ENCODE data around the gene MYO10.
A peak's percentile ranks its signal among the peaks of the same experiment; 100 is the strongest.

Gene MYO10

GRCh38 chr5:16794269-16794913, 141.7 kb downstream of the MYO10 start:
- TF ChIP-seq NFRKB (IDR thresholded peaks at IDR 0.05) (no peak), SP1 (IDR thresholded peaks at IDR 0.05) (no peak), PKNOX1 (IDR thresholded peaks at IDR 0.05) (no peak), ARNT (IDR thresholded peaks at IDR 0.05) (no peak), ZNF384 (IDR thresholded peaks at IDR 0.05) (no peak), FOXK2 (IDR thresholded peaks at IDR 0.05) (no peak)
- POLR2A ChIA-PET: no interaction called here
- CTCF ChIA-PET: interaction anchor here (0.6 to 1.1 kb wide), 4 partner anchors 11 to 396 kb away, joined by 3 to 9 read pairs (median 6); no protein-coding TSS in a partner anchor

DNA sequence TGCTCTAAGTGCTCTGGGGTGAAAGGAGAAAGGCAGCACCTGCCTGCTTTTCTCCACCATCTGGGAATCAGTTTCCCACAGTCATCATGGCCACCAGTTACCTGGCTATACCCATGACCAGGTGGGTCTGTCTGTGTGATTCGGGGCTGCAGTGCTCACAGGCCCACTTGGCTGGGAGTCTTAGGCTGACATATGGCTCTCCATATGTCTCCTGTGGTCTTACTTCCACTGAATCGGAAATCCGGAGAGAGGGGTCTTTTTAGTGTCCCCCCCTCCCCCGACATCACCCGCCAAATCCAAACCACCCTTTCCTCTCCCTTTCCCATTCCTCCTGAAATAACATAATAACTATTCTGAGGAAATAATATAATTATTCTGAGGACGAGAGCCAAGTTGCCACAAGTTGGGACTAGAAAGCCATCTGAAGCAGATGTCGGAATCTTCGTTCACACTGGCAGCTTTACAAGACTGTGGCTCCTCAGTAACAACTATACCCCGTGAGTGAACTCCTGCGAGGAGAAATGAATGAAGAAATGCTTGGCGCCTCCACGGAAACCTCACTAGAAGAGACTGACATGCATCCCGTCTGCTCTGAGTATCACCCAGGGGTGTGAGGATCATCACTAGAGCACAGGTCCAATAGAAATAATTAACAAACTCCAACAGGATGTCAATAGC, 143.4 kb downstream of the MYO10 start:
- no peak for DNase-seq (ENCODE audit: extremely low spot score)
- ChIA-PET POLR2A (interaction anchor here (1.6 kb wide), 1 partner anchor 144 kb away, joined by 4 read pairs; the partner anchor contains the start of gene MYO10), CTCF (interaction anchor here (0.6 to 1.9 kb wide), 3 partner anchors 9 to 397 kb away, joined by 3 to 26 read pairs (median 4); no protein-coding TSS in a partner anchor)
- TF ChIP-seq ZNF384 (IDR thresholded peaks at IDR 0.05): no peak
- TF ChIP-seq ARNT (IDR thresholded peaks at IDR 0.05): no peak
- no peak for TF ChIP-seq HDGF (IDR thresholded peaks at IDR 0.05; ENCODE audit: borderline replicate concordance)
- no peak for TF ChIP-seq FOXK2 (IDR thresholded peaks at IDR 0.05)
- no peak for TF ChIP-seq NFRKB (IDR thresholded peaks at IDR 0.05)
- no peak for TF ChIP-seq FOXM1 (IDR thresholded peaks at IDR 0.05; ENCODE audit: borderline replicate concordance)
- TF ChIP-seq SUZ12 (IDR thresholded peaks at IDR 0.05): no peak
- TF ChIP-seq PKNOX1 (IDR thresholded peaks at IDR 0.05): no peak
- TF ChIP-seq SP1 (IDR thresholded peaks at IDR 0.05): no peak

More at GRCh38 chr5:16794269-16794913, 141.7 kb downstream of the MYO10 start:
- no peak for DNase-seq (ENCODE audit: extremely low spot score)

GRCh38 chr5:16791904-16792597, 144.0 kb downstream of the MYO10 start:
- CTCF ChIA-PET: interaction anchor here (0.6 to 1.9 kb wide), 5 partner anchors 8 to 398 kb away, joined by 3 to 26 read pairs (median 4); no protein-coding TSS in a partner anchor
- no peak for DNase-seq (ENCODE audit: extremely low spot score)
- POLR2A ChIA-PET: interaction anchor here (1.6 kb wide), 1 partner anchor 144 kb away, joined by 4 read pairs; the partner anchor contains the start of gene MYO10
- no peak for TF ChIP-seq ARNT (IDR thresholded peaks at IDR 0.05)

- TF ChIP-seq ELF4 (IDR thresholded peaks at IDR 0.05) (no peak), ZNF384 (IDR thresholded peaks at IDR 0.05) (no peak), CTBP1 (IDR thresholded peaks at IDR 0.05; ENCODE audit: borderline replicate concordance) (no peak)
- ChIA-PET CTCF (interaction anchor here (0.6 to 1.9 kb wide), 9 partner anchors 15 to 489 kb away, joined by 3 to 26 read pairs (median 3); partner anchors contain the start of gene MYO10), POLR2A (interaction anchor here (1.6 kb wide), 1 partner anchor 145 kb away, joined by 4 read pairs; the partner anchor contains the start of gene MYO10)
- peak; percentile 43 for DNase-seq (ENCODE audit: extremely low spot score)
Measured at GRCh38 chr5:16791036-16791705, 144.9 kb downstream of the MYO10 start.

DNA sequence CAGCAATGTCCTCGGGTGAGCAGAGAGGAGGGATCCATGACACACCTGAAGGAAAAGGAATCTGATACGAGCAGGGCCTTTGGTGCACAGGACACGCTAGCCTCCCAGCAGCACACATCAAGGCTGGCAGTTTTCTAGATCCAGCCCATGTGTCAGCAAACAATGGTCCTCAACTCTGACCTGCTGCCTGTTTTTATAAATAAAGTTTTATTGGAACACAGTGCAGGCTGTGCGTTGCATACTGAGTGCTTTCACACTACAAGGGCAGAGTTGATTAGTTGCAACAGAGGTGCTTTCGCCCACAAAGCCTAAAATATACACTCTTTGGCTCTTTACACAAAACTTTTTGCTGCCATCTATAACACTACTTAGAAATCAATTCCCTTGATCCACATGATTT, 147.1 kb downstream of the MYO10 start:
- no peak for TF ChIP-seq PKNOX1 (IDR thresholded peaks at IDR 0.05)
- no peak for TF ChIP-seq FOXM1 (IDR thresholded peaks at IDR 0.05; ENCODE audit: borderline replicate concordance)
- TF ChIP-seq FOXA1 (IDR thresholded peaks at IDR 0.05): no peak
- TF ChIP-seq ARNT (IDR thresholded peaks at IDR 0.05): no peak
- no peak for TF ChIP-seq NFRKB (IDR thresholded peaks at IDR 0.05)
- no peak for TF ChIP-seq BHLHE40 (IDR thresholded peaks at IDR 0.05; ENCODE audit: borderline replicate concordance)
- no peak for TF ChIP-seq TARDBP (IDR thresholded peaks at IDR 0.05)
- TF ChIP-seq ZNF384 (IDR thresholded peaks at IDR 0.05): no peak
- no peak for TF ChIP-seq ELF4 (IDR thresholded peaks at IDR 0.05)
- TF ChIP-seq SP1 (IDR thresholded peaks at IDR 0.05): no peak
- TF ChIP-seq L3MBTL2 (conservative IDR thresholded peaks at IDR 0.05): no peak
- no peak for TF ChIP-seq LEF1 (IDR thresholded peaks at IDR 0.05; ENCODE audit: borderline replicate concordance)
- no peak for TF ChIP-seq CTBP1 (IDR thresholded peaks at IDR 0.05; ENCODE audit: borderline replicate concordance)
- TF ChIP-seq HDGF (IDR thresholded peaks at IDR 0.05; ENCODE audit: borderline replicate concordance): no peak
- no peak for TF ChIP-seq SUZ12 (IDR thresholded peaks at IDR 0.05)
- TF ChIP-seq FOXK2 (IDR thresholded peaks at IDR 0.05): no peak
- ChIA-PET CTCF (no interaction called here), POLR2A (no interaction called here)
- no peak for DNase-seq (ENCODE audit: extremely low spot score)

- ChIA-PET CTCF (no interaction called here), POLR2A (no interaction called here)
- no peak for DNase-seq (ENCODE audit: extremely low spot score)
Measured at GRCh38 chr5:16787278-16787677, 148.8 kb downstream of the MYO10 start.

More at GRCh38 chr5:16787278-16787677, 148.8 kb downstream of the MYO10 start:
- TF ChIP-seq HDGF (IDR thresholded peaks at IDR 0.05; ENCODE audit: borderline replicate concordance) (no peak), NFRKB (IDR thresholded peaks at IDR 0.05) (no peak), PKNOX1 (IDR thresholded peaks at IDR 0.05) (no peak), ARNT (IDR thresholded peaks at IDR 0.05) (no peak), ZNF384 (IDR thresholded peaks at IDR 0.05) (no peak), FOXA1 (IDR thresholded peaks at IDR 0.05) (no peak), CTBP1 (IDR thresholded peaks at IDR 0.05; ENCODE audit: borderline replicate concordance) (no peak), LEF1 (IDR thresholded peaks at IDR 0.05; ENCODE audit: borderline replicate concordance) (no peak), FOXM1 (IDR thresholded peaks at IDR 0.05; ENCODE audit: borderline replicate concordance) (no peak), SUZ12 (IDR thresholded peaks at IDR 0.05) (no peak), ELF4 (IDR thresholded peaks at IDR 0.05) (no peak), SP1 (IDR thresholded peaks at IDR 0.05) (no peak), TARDBP (IDR thresholded peaks at IDR 0.05) (no peak), FOXK2 (IDR thresholded peaks at IDR 0.05) (no peak)
